NT2/D1 (cell line): ENCODE data around the gene EIF2B4.

Experiments
- SUZ12 ChIP-seq: IDR thresholded peaks from 2 replicates; pipeline ENCODE4 v1.6.1; 2011; ENCODE audit not compliant: insufficient read length, insufficient read depth; ENCODE audit errors: extremely low read depth
- ZNF274 ChIP-seq: IDR thresholded peaks from 2 replicates; pipeline ENCODE4 v1.6.1; 2011; ENCODE audit warnings: mild to moderate bottlenecking, low read depth, low read length

GRCh38 chr2:27370816-27371620, 880 bp upstream of the EIF2B4 start:
- TF ChIP-seq SUZ12 (no peak), ZNF274 (no peak)
